Measurements from ENCODE around the gene NBEA. TPM values are rescaled to one million over a fixed set of nuclear protein-coding genes. Genes with fewer than 3 reads are reported as not detected.
A peak's percentile ranks its signal among the peaks of the same experiment; 100 is the strongest.

The NBEA gene
- total RNA-seq, 2 experiments from 2014 or later: 0.26 to 0.29 TPM

DNA sequence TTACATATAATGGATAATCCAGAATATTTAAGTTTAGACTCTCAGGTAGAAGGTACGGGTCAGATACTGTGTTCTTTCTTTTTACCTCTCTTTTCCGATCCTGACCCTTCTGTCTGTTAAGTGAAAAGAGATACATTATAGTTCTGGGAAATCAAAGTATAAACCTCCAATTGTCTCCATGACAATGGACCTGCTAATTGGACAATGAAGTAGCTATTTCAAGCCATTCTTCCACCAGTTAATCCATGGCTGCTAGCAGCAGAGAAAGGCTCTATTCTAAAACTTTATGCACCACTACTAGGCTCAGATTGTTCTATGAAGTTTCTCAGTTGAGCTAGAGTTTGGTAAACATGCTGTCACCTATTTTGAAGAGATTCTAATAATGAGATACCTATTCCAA, 8.3 kb upstream of the NBEA start:
- no peaks in the 10 kb centered on the region for H3K4me1 Mint-ChIP-seq (ENCODE audit: low read depth)
- H3K36me3 Mint-ChIP-seq: no peaks in the 10 kb centered on the region
- H3K27me3 Mint-ChIP-seq: peaks cover 8% of the 10 kb centered on the region
- no peak for DNase-seq
- no peaks in the 10 kb centered on the region for H3K9me3 Mint-ChIP-seq
- intact Hi-C loops (cut with micrococcal nuclease): no loop called here
- no peak overlapping the region for H3K27ac Mint-ChIP-seq
- CTCF ChIA-PET: no interaction called here
- POLR2A ChIA-PET: no interaction called here
- H3K4me3 Mint-ChIP-seq: no peak overlapping the region

- no peaks in the 10 kb centered on the region for H3K36me3 Mint-ChIP-seq
- no peak overlapping the region for H3K4me3 Mint-ChIP-seq
- peaks cover 11% of the 10 kb centered on the region for H3K27me3 Mint-ChIP-seq
- no peak overlapping the region for H3K27ac Mint-ChIP-seq
- CTCF ChIA-PET: no interaction called here
- intact Hi-C loops (cut with micrococcal nuclease): no loop called here
- H3K9me3 Mint-ChIP-seq: no peaks in the 10 kb centered on the region
- POLR2A ChIA-PET: no interaction called here
- no peak for DNase-seq
- no peaks in the 10 kb centered on the region for H3K4me1 Mint-ChIP-seq (ENCODE audit: low read depth)
These were observed 6.2 kb upstream of the NBEA start for GRCh38 chr13:34935841-34936240.

GRCh38 chr13:34939771-34940170, 2.3 kb upstream of the NBEA start:
- intact Hi-C loops (cut with micrococcal nuclease): loop anchor here (5.0 to 10.0 kb wide), 2 partner anchors 535 to 782 kb away; partner anchors contain the start of gene MAB21L1
- POLR2A ChIA-PET: no interaction called here
- H3K4me1 Mint-ChIP-seq (ENCODE audit: low read depth): peaks cover 16% of the 10 kb centered on the region
- DNase-seq: no peak
- no peaks in the 10 kb centered on the region for H3K9me3 Mint-ChIP-seq
- CTCF ChIA-PET: no interaction called here
- H3K27me3 Mint-ChIP-seq: peaks cover 32% of the 10 kb centered on the region
- no peak overlapping the region for H3K27ac Mint-ChIP-seq
- H3K4me3 Mint-ChIP-seq: no peak overlapping the region
- H3K36me3 Mint-ChIP-seq: no peaks in the 10 kb centered on the region

DNA sequence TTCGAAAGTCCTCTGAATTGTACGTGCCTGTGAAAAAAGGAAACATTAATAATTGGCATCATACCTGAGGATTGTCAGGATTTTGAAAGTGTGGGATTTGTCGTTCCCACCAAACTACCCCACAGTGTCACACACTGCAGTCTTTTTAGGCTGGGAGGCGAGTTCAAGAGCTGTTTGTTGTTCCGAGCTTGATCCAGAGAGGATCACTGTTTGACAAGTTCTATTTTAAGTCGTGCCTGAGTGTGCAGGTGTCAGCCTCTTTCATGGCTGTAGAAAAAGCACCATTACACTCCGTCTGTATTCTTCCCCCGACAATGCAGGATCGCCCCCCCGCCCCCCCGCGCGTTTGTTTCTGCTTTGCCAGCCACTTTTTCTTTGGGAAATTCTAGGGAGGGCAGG, 635 bp upstream of the NBEA start:
- DNase-seq: no peak
- peaks cover 16% of the 10 kb centered on the region for H3K4me1 Mint-ChIP-seq (ENCODE audit: low read depth)
- no peaks in the 10 kb centered on the region for H3K9me3 Mint-ChIP-seq
- H3K27ac Mint-ChIP-seq: no peak overlapping the region
- intact Hi-C loops (cut with micrococcal nuclease): loop anchor here (5.0 to 10.0 kb wide), 2 partner anchors 533 to 784 kb away; partner anchors contain the start of gene MAB21L1
- ChIA-PET POLR2A (no interaction called here), CTCF (no interaction called here)
- H3K36me3 Mint-ChIP-seq: no peaks in the 10 kb centered on the region
- peaks cover 32% of the 10 kb centered on the region for H3K27me3 Mint-ChIP-seq
- H3K4me3 Mint-ChIP-seq: peak overlapping the region; percentile 79

DNA sequence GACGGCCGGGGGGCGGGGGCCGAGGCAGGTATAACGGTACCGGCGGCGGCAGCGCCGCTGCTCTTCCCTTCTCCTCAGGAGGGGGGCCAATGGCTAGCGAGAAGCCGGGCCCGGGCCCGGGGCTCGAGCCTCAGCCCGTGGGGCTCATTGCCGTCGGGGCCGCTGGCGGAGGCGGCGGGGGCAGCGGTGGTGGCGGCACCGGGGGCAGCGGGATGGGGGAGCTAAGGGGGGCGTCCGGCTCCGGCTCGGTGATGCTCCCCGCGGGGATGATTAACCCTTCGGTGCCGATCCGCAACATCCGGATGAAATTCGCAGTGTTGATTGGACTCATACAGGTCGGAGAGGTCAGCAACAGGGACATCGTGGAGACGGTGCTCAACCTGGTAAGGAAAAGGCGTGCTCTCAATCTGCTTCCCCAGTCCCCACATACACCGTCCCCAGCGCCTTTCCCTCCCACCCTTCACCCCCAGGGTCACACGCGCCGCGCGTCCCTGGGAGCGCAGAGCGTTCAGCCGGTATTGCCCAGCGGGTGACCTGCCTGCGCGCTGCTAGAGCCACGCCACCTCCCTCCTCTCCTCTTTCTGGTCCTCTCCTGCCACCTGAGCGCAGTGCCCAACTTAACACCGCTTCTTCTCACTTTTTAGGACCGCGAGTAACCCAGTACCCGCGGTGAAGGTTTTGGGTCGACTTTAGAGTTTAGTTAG, 814 bp downstream of the NBEA start:
- Mint-ChIP-seq H3K4me3 (peak overlapping the region; percentile 70), H3K27me3 (peaks cover 32% of the 10 kb centered on the region), H3K4me1 (ENCODE audit: low read depth) (peaks cover 16% of the 10 kb centered on the region), H3K9me3 (no peaks in the 10 kb centered on the region), H3K36me3 (no peaks in the 10 kb centered on the region), H3K27ac (no peak overlapping the region)
- ChIA-PET POLR2A (no interaction called here), CTCF (no interaction called here)
- peak; percentile 15 for DNase-seq
- intact Hi-C loops (cut with micrococcal nuclease): loop anchor here (2.0 to 10.0 kb wide), 3 partner anchors 214 to 786 kb away; partner anchors contain the start of gene MAB21L1

DNA sequence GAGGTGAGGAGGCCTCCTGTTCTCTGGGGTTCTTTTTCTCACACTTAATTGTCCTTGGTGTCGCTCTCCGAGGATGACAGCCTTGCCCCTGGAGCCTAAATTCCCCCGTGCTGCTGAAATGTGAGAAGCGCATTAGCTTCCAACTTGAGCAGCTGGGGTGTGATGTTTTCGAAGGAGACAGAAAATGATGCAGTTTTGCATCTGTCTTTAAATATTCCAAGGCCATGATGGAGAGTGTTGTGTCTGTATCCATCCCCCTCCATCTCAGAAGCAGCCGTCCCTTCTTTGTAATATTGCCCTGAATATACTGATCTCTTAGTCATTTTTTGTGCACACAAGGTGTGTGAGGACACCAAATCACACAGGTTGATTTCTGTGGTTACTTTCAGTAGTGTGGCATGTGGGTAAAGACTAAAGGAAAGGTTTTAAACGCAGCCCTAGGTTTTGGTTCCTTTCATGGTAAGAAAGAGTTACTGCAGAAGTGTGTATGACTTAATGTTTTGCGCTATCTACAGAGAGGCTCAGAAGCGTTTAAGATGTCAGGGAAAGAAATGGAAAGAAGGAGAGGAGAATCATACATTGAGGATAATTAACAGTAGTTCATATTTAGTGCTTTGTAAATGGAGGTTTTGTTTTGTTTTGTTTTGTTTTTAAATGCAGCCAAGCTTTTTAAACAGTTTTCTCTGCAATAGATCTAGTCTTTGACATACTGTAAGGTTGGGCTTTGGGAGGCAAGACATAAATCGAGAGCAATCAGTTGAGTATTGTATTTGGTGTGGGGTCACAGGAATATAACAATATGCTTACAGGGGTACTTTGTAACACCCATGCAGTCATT, 1.6 kb downstream of the NBEA start:
- Mint-ChIP-seq H3K36me3 (no peaks in the 10 kb centered on the region), H3K4me1 (ENCODE audit: low read depth) (peaks cover 16% of the 10 kb centered on the region), H3K4me3 (peak overlapping the region; percentile 70), H3K9me3 (no peaks in the 10 kb centered on the region), H3K27me3 (peaks cover 32% of the 10 kb centered on the region), H3K27ac (no peak overlapping the region)
- DNase-seq: no peak
- intact Hi-C loops (cut with micrococcal nuclease): loop anchor here (2.0 to 10.0 kb wide), 3 partner anchors 213 to 786 kb away; partner anchors contain the start of gene MAB21L1
- ChIA-PET POLR2A (no interaction called here), CTCF (no interaction called here)

GRCh38 chr13:34944274-34944634, 2.2 kb downstream of the NBEA start:
- CTCF ChIA-PET: no interaction called here
- Mint-ChIP-seq H3K36me3 (no peaks in the 10 kb centered on the region), H3K27ac (no peak overlapping the region), H3K4me3 (no peak overlapping the region), H3K27me3 (peaks cover 31% of the 10 kb centered on the region), H3K4me1 (ENCODE audit: low read depth) (peaks cover 16% of the 10 kb centered on the region), H3K9me3 (no peaks in the 10 kb centered on the region)
- no peak for DNase-seq
- POLR2A ChIA-PET: no interaction called here
- intact Hi-C loops (cut with micrococcal nuclease): loop anchor here (5.0 to 10.0 kb wide), 2 partner anchors 531 to 787 kb away; partner anchors contain the start of gene MAB21L1

GRCh38 chr13:34944751-34945150, 2.7 kb downstream of the NBEA start:
- no peaks in the 10 kb centered on the region for H3K36me3 Mint-ChIP-seq
- ChIA-PET POLR2A (no interaction called here), CTCF (no interaction called here)
- H3K27ac Mint-ChIP-seq: no peak overlapping the region
- no peaks in the 10 kb centered on the region for H3K9me3 Mint-ChIP-seq
- peaks cover 29% of the 10 kb centered on the region for H3K27me3 Mint-ChIP-seq
- no peak for DNase-seq
- peaks cover 16% of the 10 kb centered on the region for H3K4me1 Mint-ChIP-seq (ENCODE audit: low read depth)
- intact Hi-C loops (cut with micrococcal nuclease): loop anchor here (5.0 to 10.0 kb wide), 2 partner anchors 530 to 787 kb away; partner anchors contain the start of gene MAB21L1
- no peak overlapping the region for H3K4me3 Mint-ChIP-seq

- H3K4me3 Mint-ChIP-seq: no peak overlapping the region
- ChIA-PET CTCF (no interaction called here), POLR2A (no interaction called here)
- peaks cover 3% of the 10 kb centered on the region for H3K27me3 Mint-ChIP-seq
- H3K4me1 Mint-ChIP-seq (ENCODE audit: low read depth): no peaks in the 10 kb centered on the region
- H3K36me3 Mint-ChIP-seq: no peaks in the 10 kb centered on the region
- intact Hi-C loops (cut with micrococcal nuclease): no loop called here
- DNase-seq: no peak
- peaks cover 3% of the 10 kb centered on the region for H3K9me3 Mint-ChIP-seq
- no peak overlapping the region for H3K27ac Mint-ChIP-seq
These were observed 9.5 kb downstream of the NBEA start for GRCh38 chr13:34951528-34951927.

DNA sequence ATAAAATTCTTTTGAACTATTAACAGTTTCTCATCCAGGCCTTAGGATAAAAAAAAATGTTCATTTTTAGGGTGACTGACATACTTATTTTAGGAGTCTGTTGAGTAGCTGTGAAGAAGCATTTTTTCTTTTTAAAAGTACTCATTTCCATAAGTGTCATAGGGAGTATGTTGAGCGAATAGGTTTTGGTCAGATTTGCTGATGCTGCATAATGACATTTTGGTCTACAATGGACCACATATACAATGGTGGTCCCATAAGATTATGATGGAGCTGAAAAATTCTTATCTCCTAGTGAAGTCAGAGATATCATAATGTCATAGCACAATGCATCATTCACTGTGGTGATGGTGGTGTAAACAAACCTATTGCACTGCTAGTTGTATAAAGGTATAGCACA, 17.4 kb downstream of the NBEA start:
- POLR2A ChIA-PET: no interaction called here
- Mint-ChIP-seq H3K4me3 (no peak overlapping the region), H3K4me1 (ENCODE audit: low read depth) (no peaks in the 10 kb centered on the region), H3K9me3 (no peaks in the 10 kb centered on the region), H3K27ac (no peak overlapping the region), H3K27me3 (no peaks in the 10 kb centered on the region), H3K36me3 (no peaks in the 10 kb centered on the region)
- CTCF ChIA-PET: no interaction called here
- DNase-seq: no peak
- intact Hi-C loops (cut with micrococcal nuclease): no loop called here

- intact Hi-C loops (cut with micrococcal nuclease): no loop called here
- H3K9me3 Mint-ChIP-seq: peaks cover 3% of the 10 kb centered on the region
- ChIA-PET POLR2A (no interaction called here), CTCF (no interaction called here)
- no peak overlapping the region for H3K4me3 Mint-ChIP-seq
- H3K27ac Mint-ChIP-seq: no peak overlapping the region
- no peaks in the 10 kb centered on the region for H3K36me3 Mint-ChIP-seq
- H3K27me3 Mint-ChIP-seq: no peaks in the 10 kb centered on the region
- no peak for DNase-seq
- H3K4me1 Mint-ChIP-seq (ENCODE audit: low read depth): no peaks in the 10 kb centered on the region
These were observed 22.5 kb downstream of the NBEA start for GRCh38 chr13:34964558-34964957.

GRCh38 chr13:34967851-34968562, 25.9 kb downstream of the NBEA start:
- Mint-ChIP-seq H3K9me3 (peaks cover 18% of the 10 kb centered on the region), H3K36me3 (no peaks in the 10 kb centered on the region), H3K4me1 (ENCODE audit: low read depth) (no peaks in the 10 kb centered on the region), H3K4me3 (no peak overlapping the region), H3K27me3 (no peaks in the 10 kb centered on the region), H3K27ac (no peak overlapping the region)
- ChIA-PET CTCF (no interaction called here), POLR2A (no interaction called here)
- intact Hi-C loops (cut with micrococcal nuclease): no loop called here
- DNase-seq: no peak
